HT1080 (cell line): Measurements from ENCODE around the gene TINCR. TPM values are rescaled to one million over a fixed set of nuclear protein-coding genes. Genes with fewer than 3 reads are reported as not detected.
"Not testable (repeated sequence)": the region's sequence is repeated elsewhere in the genome, so short reads cannot be mapped to it uniquely, and the experiment has no call there.

Source experiments
- DNase-seq: peaks from one replicate; pipeline ENCODE4 v3.0.0-alpha.2; 2015; ENCODE audit warnings: low read depth
- polyA plus RNA-seq, 2 experiments: library from polyadenylated mRNA; depleted of rRNA; stranded (reverse); fragments of >200 nt; gene quantifications; 2 replicates each; pipeline ENCODE4 v1.2.3, GENCODE V29; 2015
- total RNA-seq: library from RNA; depleted of rRNA; stranded (reverse); fragments of >200 nt; shearing (Covaris generic); gene quantifications from 2 replicates; pipeline ENCODE4 v1.2.3, GENCODE V29; 2014; rRNA removed

The TINCR gene
- 0.10 TPM in 1 of 2 replicates, not detected in the other for total RNA-seq
- 0.16 and 0.22 TPM in 2 replicates for polyA plus RNA-seq (2015; cell fraction: cytosol; rRNA removed)
- 0.87 and 2.4 TPM in 2 replicates for polyA plus RNA-seq (2015; cell fraction: nucleus; rRNA removed)

GRCh38 chr19:5567360-5567969, at the start of gene TINCR:
TSS of gene TINCR (minus strand) at chr19:5567953.
- DNase-seq, result no peak

- DNase-seq, result no peak
These were observed 49.3 kb upstream of the TINCR start for GRCh38 chr19:5617080-5617479.

GRCh38 chr19:5615756-5616327, 48.1 kb upstream of the TINCR start:
- DNase-seq, result no peak

GRCh38 chr19:5612891-5613865, 45.4 kb upstream of the TINCR start:
- DNase-seq, result no peak

- DNase-seq, result no peak
These were observed 42.2 kb upstream of the TINCR start for GRCh38 chr19:5609881-5610448.

GRCh38 chr19:5608766-5609165, 41.0 kb upstream of the TINCR start:
- DNase-seq, result not testable (repeated sequence)

GRCh38 chr19:5608291-5608690, 40.5 kb upstream of the TINCR start:
- no peak for DNase-seq

- no peak for DNase-seq
These were observed 39.8 kb upstream of the TINCR start for GRCh38 chr19:5607318-5608275.

GRCh38 chr19:5605362-5605761, 37.6 kb upstream of the TINCR start:
- no peak for DNase-seq

GRCh38 chr19:5603626-5604025, 35.9 kb upstream of the TINCR start:
- no peak for DNase-seq

GRCh38 chr19:5600797-5601196, 33.0 kb upstream of the TINCR start:
- DNase-seq, result no peak

- no peak for DNase-seq
These were observed 28.0 kb upstream of the TINCR start for GRCh38 chr19:5595745-5596144.

- DNase-seq, result no peak
These were observed 27.4 kb upstream of the TINCR start for GRCh38 chr19:5595129-5595528.

- no peak for DNase-seq
These were observed 26.8 kb upstream of the TINCR start for GRCh38 chr19:5594521-5594950.

- DNase-seq, result no peak
These were observed 25.8 kb upstream of the TINCR start for GRCh38 chr19:5593343-5594255.

- no peak for DNase-seq
These were observed 25.0 kb upstream of the TINCR start for GRCh38 chr19:5592531-5593342.

- DNase-seq, result no peak
These were observed 23.7 kb upstream of the TINCR start for GRCh38 chr19:5591476-5591875.

- no peak for DNase-seq
These were observed 23.1 kb upstream of the TINCR start for GRCh38 chr19:5590865-5591154.
